Skeletal muscle satellite cell (primary cell): ENCODE results near the gene MRRF.

Source experiments
- H3K27me3 ChIP-seq: 2 replicates; pipeline ENCODE4 v1.7.0; 2013; ENCODE audit warnings: low read length; ENCODE audit not compliant: control insufficient read depth, insufficient read depth
- H3K36me3 ChIP-seq: 2 replicates; pipeline ENCODE4 v1.7.0; 2013; ENCODE audit warnings: mild to moderate bottlenecking, control low read depth, low read length; ENCODE audit not compliant: insufficient read depth
- H3K4me1 ChIP-seq: 2 replicates; pipeline ENCODE4 v1.7.0; 2013; ENCODE audit warnings: low read length; ENCODE audit not compliant: control insufficient read depth, insufficient read depth
- H3K4me2 ChIP-seq: 2 replicates; pipeline ENCODE4 v1.7.0; 2013; ENCODE audit warnings: mild to moderate bottlenecking, low read length
- H3K4me3 ChIP-seq: 2 replicates; pipeline ENCODE4 v1.7.0; 2013; ENCODE audit warnings: low read length
- H3K9ac ChIP-seq: 2 replicates; pipeline ENCODE4 v1.7.0; 2013; ENCODE audit warnings: mild to moderate bottlenecking, low read depth, low read length, moderate library complexity
- H3K9me3 ChIP-seq: replicated peaks from 2 replicates; pipeline ENCODE4 v1.7.0; 2013; ENCODE audit warnings: mild to moderate bottlenecking, control low read depth, low read length

Gene MRRF

GRCh38 chr9:122232796-122233306 lies 31.8 kb upstream of the MRRF start:
- Histone ChIP-seq H3K4me2 (no peak overlapping the region), H3K9ac (no peak overlapping the region), H3K4me3 (no peak overlapping the region), H3K9me3 (no peaks in the 10 kb centered on the region), H3K4me1 (peaks cover 5% of the 10 kb centered on the region), H3K27me3 (peaks cover 56% of the 10 kb centered on the region), H3K36me3 (no peaks in the 10 kb centered on the region)

DNA sequence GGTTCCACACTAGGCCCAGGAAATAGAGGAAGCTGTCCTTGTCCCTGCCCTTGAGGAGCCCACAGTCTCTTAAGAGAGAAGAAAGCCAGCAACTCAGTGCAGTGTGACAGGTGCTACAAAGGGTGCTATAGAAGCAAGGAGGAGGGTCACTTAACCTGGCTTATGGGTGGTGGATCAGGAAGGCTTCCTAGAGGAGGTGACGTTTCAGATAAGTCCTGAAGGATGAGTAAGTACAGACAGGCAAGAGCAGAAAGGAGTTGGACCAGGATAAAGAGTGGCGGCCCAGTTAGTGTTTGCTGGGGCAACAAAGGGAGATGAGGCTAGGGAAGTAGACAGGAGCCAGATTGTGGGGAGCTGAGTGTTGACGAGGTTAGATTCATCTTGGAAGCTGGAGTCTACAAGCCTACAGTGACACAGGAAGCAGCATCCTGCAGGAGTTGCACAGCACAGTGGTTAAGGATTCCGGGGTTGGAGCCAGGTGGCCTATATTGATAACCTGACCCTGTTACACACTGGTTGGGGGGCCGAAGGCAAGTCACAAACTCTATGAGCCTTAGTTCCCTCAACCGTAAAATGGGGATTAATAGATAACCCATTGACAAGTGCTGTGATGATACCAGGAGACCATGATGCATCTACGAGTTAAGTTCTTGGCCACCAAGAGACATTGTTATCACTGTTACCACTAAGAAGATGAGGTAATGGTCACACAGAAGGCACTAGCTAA lies 30.5 kb upstream of the MRRF start:
- no peaks in the 10 kb centered on the region for H3K9me3 ChIP-seq
- H3K36me3 ChIP-seq, result peaks cover 5% of the 10 kb centered on the region
- peaks cover 2% of the 10 kb centered on the region for H3K4me1 ChIP-seq
- H3K4me3 ChIP-seq, result no peak overlapping the region
- H3K9ac ChIP-seq, result no peak overlapping the region
- H3K27me3 ChIP-seq, result peaks cover 46% of the 10 kb centered on the region
- H3K4me2 ChIP-seq, result no peak overlapping the region

- no peak overlapping the region for H3K4me3 ChIP-seq
- no peak overlapping the region for H3K4me2 ChIP-seq
- no peaks in the 10 kb centered on the region for H3K9me3 ChIP-seq
- no peak overlapping the region for H3K9ac ChIP-seq
- peaks cover 21% of the 10 kb centered on the region for H3K27me3 ChIP-seq
- no peaks in the 10 kb centered on the region for H3K4me1 ChIP-seq
- H3K36me3 ChIP-seq, result peaks cover 25% of the 10 kb centered on the region
Observed at GRCh38 chr9:122236681-122237080, 28.0 kb upstream of the MRRF start.

GRCh38 chr9:122239722-122240121 lies 25.0 kb upstream of the MRRF start:
- Histone ChIP-seq H3K9me3 (no peaks in the 10 kb centered on the region), H3K4me1 (no peaks in the 10 kb centered on the region), H3K4me2 (no peak overlapping the region), H3K4me3 (no peak overlapping the region), H3K27me3 (no peaks in the 10 kb centered on the region), H3K9ac (no peak overlapping the region), H3K36me3 (peaks cover 52% of the 10 kb centered on the region)

- H3K4me3 ChIP-seq, result no peak overlapping the region
- peaks cover 79% of the 10 kb centered on the region for H3K36me3 ChIP-seq
- no peak overlapping the region for H3K9ac ChIP-seq
- no peak overlapping the region for H3K4me2 ChIP-seq
- no peaks in the 10 kb centered on the region for H3K9me3 ChIP-seq
- no peaks in the 10 kb centered on the region for H3K27me3 ChIP-seq
- H3K4me1 ChIP-seq, result no peaks in the 10 kb centered on the region
Observed at GRCh38 chr9:122244349-122244748, 20.3 kb upstream of the MRRF start.

DNA sequence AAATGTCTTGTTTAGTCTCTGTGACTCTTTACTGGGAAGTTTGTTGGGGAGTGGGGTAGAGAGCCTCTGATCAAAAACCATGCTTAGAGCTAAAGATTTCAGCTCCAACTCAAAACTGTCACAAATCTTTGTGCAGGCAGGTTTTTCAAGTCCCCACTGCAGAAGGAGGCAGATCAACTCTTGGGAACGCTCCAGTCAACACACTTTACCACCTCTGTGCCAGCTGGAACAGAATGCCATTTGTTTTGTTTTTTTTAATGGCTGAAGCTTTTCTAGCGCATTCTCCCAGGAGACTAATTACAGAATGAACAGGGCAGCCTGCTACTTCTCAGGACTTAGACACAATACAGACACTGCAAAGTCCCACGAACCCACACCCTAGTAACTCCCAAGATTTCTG lies 18.0 kb upstream of the MRRF start:
- no peak overlapping the region for H3K9ac ChIP-seq
- peaks cover 79% of the 10 kb centered on the region for H3K36me3 ChIP-seq
- H3K9me3 ChIP-seq, result no peaks in the 10 kb centered on the region
- no peaks in the 10 kb centered on the region for H3K27me3 ChIP-seq
- H3K4me3 ChIP-seq, result no peak overlapping the region
- H3K4me2 ChIP-seq, result no peak overlapping the region
- no peaks in the 10 kb centered on the region for H3K4me1 ChIP-seq

DNA sequence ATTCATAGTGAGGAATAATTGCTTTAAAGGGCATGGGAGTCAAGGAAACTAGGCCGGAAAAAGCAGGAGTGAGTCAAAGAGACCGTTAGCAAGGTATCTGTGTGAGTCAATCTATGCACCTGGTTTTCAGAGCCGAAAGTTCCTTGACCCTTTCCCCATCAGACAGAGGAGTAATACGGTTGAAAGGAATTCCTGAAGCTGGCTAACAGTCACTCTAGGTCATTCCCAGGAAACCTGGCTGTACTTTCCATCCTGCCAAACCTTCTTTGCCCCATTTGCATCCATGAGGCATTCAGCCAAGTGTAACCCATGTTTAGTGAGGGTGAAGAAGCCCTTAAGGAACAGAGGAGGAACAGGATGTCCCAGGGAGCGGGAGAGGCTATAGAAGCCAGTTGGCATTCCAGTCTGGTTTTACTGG lies 16.2 kb upstream of the MRRF start:
- H3K4me3 ChIP-seq, result no peak overlapping the region
- peaks cover 76% of the 10 kb centered on the region for H3K36me3 ChIP-seq
- no peaks in the 10 kb centered on the region for H3K27me3 ChIP-seq
- H3K9ac ChIP-seq, result no peak overlapping the region
- no peak overlapping the region for H3K4me2 ChIP-seq
- H3K4me1 ChIP-seq, result no peaks in the 10 kb centered on the region
- no peaks in the 10 kb centered on the region for H3K9me3 ChIP-seq

DNA sequence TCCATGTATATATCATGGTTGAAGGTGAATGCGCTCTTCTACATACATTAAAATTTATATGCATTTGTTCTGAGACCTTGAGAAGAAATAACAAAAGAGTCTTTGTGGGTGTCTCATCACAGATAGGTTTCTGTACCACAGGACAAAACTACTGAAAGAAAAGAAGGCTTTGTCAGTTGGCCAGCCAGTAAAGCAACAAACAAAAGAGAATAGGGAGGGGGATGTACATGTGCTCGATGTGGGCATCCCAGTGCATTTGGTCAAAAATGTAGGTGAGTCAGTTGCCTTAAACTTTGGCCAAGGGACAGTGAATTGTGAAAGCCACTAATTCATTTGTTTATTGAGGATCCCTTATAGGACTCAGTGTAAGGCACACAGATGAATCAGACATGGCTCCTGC lies 13.3 kb upstream of the MRRF start:
- no peak overlapping the region for H3K4me2 ChIP-seq
- H3K36me3 ChIP-seq, result peaks cover 63% of the 10 kb centered on the region
- no peaks in the 10 kb centered on the region for H3K4me1 ChIP-seq
- no peak overlapping the region for H3K9ac ChIP-seq
- no peaks in the 10 kb centered on the region for H3K9me3 ChIP-seq
- H3K4me3 ChIP-seq, result no peak overlapping the region
- no peaks in the 10 kb centered on the region for H3K27me3 ChIP-seq

- Histone ChIP-seq H3K4me2 (no peak overlapping the region), H3K9ac (no peak overlapping the region), H3K36me3 (peaks cover 51% of the 10 kb centered on the region)
Observed at GRCh38 chr9:122252796-122253195, 11.9 kb upstream of the MRRF start.

DNA sequence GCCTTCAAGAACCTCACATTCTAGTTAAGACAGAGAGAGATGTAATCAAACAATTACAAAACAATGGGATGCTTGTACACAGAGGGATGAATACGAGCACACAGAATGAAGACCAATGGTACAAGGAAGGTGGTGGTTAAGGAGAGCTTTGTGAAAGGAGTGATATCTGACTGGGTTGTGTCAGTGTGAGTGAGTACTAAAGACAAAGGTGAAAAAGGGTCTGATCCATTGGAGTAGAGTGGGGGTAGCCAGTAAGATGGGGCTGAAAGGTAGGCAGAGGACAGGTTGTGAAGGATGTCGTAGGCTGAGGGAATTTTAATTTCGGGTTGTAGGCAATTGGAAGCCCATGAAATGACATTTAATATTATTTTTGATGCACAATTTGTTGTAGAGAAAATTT lies 9.9 kb upstream of the MRRF start:
- H3K9me3 ChIP-seq, result no peaks in the 10 kb centered on the region
- H3K4me2 ChIP-seq, result no peak overlapping the region
- H3K36me3 ChIP-seq, result peaks cover 49% of the 10 kb centered on the region
- H3K4me1 ChIP-seq, result no peaks in the 10 kb centered on the region
- no peak overlapping the region for H3K9ac ChIP-seq
- H3K27me3 ChIP-seq, result no peaks in the 10 kb centered on the region
- H3K4me3 ChIP-seq, result no peak overlapping the region

More at GRCh38 chr9:122252796-122253195, 11.9 kb upstream of the MRRF start:
- Histone ChIP-seq H3K27me3 (no peaks in the 10 kb centered on the region), H3K4me1 (no peaks in the 10 kb centered on the region), H3K9me3 (no peaks in the 10 kb centered on the region), H3K4me3 (no peak overlapping the region)

DNA sequence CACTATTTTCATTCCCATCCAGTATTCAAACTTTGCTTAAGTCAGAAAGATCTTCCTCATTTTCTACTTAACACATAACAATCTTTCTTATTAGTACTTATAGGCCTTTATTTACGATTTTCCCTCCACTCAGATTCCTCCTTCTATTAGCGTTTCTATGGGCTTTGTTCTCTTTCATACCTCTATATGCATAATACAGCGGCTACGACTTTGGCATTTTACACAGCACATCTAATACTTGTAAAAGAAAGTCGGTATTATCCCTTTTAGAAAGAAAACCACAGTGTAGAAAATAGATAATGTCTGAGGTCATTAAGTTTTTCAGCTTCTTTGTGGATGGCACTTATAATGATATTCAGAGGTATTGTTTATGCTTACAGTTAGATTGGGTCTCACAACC lies 8.5 kb upstream of the MRRF start:
- Histone ChIP-seq H3K9me3 (no peaks in the 10 kb centered on the region), H3K4me3 (no peak overlapping the region), H3K4me2 (no peak overlapping the region), H3K4me1 (no peaks in the 10 kb centered on the region), H3K9ac (no peak overlapping the region), H3K27me3 (no peaks in the 10 kb centered on the region), H3K36me3 (peaks cover 51% of the 10 kb centered on the region)

DNA sequence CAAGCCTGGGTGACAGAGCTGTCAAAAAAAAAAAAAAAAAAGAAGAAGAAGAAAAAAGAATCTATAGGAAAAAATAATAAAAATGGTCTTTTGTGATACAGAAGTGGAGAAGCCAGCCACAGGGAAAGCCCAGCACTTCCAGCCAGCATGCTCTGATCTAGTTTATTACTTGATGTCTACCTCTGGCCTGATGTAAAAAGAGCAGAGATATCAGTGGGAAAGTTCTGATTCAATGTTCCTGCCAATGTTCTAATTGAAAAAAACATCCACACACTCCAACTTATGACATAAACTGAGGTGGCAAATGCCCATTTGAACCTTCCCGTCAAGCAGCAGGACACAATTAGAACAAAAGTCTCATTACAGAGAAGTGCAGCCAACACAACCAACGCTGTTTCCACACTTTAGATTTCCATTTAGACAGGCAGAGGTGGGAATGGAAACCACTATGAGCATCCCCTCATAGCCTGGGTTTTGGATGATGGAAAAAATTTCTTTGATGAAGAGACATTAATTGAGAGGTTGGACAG lies 5.7 kb upstream of the MRRF start:
- Histone ChIP-seq H3K4me3 (no peak overlapping the region), H3K9ac (no peak overlapping the region), H3K27me3 (no peaks in the 10 kb centered on the region), H3K9me3 (no peaks in the 10 kb centered on the region), H3K4me1 (peaks cover 14% of the 10 kb centered on the region), H3K36me3 (peaks cover 35% of the 10 kb centered on the region), H3K4me2 (no peak overlapping the region)
